ENCODE data around the gene TBRG1.

The TBRG1 gene

GRCh38 chr11:124658986-124659385 is 36.3 kb downstream of the TBRG1 start:
- no peak for DNase-seq (ENCODE audit: low spot score)

DNA sequence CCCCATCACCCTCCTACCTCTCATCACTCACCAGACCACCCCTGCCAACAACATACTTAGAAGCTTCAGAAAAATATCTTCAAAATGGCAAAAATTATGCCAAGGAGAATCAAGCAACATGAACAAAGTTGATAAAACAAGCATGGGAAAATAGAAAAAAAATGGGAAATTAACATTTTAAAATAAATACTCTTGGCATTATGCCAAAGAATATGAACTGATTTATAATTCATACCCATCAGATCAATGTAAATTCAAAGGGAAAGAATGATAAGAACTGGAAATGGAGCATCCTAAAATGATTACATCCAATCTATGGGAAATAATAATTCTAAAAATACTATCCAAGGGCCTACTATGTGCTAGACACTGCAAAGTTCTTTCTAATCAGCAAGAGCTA is 38.9 kb downstream of the TBRG1 start:
- no peak for DNase-seq (ENCODE audit: low spot score)

DNA sequence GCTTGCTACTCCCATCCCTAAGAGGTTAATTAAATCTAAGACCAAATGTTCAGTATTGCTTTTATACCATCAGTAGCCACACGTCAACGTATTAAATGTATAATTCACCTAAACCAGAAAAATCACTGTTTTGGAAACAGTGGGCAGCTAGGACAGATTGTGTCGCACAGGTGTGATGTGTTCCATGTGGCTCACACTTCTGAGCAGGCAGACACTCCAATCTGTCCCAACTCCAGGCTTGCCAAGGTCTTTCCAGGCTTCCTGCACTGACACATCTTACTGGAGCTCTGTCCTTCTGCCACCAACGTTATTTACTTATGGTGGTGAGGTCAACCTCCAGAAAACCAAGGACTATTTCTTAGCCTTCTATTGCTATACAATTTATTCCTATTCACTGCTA is 39.4 kb downstream of the TBRG1 start:
- DNase-seq (ENCODE audit: low spot score) = no peak

- no peak for DNase-seq (ENCODE audit: low spot score)
These were observed 41.2 kb downstream of the TBRG1 start for GRCh38 chr11:124663861-124664260.

DNA sequence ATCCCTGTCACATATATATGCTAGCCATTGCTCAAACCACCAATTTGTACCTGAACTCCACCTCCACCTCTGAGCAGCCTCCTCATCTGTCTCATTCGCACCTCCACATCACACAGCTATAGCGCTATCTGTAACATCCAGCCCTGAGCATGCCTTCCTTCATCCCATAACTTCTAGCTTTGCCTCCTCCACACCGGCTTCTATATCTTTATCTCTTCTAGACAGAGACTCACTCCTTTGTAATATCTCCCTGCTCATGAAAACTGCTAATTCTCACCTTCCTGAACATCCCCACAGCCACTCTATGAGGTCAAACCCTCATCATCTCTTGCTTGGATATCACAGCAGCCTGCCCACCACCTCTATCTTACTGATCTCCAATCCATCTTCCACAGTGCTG is 44.9 kb downstream of the TBRG1 start:
- DNase-seq (ENCODE audit: low spot score) = no peak

DNA sequence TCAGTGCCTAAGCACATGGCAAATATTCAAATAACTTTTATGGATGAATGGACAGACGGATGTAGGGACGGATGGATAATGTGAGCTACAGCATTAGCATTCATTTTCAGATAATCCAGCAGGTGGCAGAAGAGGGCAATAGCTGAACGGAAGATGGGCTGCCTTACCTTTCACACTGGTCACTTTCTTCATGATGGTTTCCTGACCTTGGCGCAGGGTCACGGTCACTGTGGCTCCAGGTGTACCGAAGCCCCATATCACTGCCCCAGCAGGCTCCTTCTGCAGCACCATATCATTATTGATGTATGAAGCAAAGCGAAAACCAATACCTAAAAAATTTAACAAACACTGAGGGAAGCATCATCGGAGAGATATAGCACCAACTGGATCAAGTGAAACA is 46.5 kb downstream of the TBRG1 start:
- DNase-seq (ENCODE audit: low spot score) = no peak

GRCh38 chr11:124670732-124671131 is 48.1 kb downstream of the TBRG1 start:
- no peak for DNase-seq (ENCODE audit: low spot score)

DNA sequence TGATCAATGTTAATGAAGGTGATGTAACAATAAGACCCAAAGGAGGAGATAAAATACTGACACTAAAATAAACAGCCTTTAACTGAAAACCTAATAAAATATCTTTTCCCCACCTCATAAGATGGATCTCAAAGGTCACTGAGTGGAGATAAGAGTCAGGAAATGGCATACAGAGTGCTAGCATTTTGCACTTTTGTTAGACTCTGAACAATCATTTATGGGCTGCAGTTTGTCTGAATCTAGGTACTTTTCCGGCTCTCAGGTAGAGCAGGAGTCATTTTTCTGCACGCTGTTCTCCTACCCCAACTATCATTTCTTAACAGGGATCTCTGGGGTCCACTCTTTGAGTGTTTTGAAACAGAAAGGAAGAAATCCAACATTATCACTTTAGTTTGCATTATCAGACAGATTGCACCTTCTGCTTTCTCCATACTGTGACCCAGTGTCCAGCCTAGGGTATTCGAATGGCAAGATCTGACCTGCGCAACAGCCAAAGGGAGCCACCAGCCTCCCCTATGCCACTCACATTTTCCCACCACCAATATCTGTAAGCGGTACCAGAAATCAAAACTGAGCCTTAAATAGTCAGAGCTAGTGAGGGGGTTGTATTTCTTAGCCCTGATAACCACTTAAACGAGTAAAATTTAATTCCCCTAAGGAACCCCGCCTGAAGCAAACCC is 50.0 kb downstream of the TBRG1 start:
- DNase-seq (ENCODE audit: low spot score) = no peak

DNA sequence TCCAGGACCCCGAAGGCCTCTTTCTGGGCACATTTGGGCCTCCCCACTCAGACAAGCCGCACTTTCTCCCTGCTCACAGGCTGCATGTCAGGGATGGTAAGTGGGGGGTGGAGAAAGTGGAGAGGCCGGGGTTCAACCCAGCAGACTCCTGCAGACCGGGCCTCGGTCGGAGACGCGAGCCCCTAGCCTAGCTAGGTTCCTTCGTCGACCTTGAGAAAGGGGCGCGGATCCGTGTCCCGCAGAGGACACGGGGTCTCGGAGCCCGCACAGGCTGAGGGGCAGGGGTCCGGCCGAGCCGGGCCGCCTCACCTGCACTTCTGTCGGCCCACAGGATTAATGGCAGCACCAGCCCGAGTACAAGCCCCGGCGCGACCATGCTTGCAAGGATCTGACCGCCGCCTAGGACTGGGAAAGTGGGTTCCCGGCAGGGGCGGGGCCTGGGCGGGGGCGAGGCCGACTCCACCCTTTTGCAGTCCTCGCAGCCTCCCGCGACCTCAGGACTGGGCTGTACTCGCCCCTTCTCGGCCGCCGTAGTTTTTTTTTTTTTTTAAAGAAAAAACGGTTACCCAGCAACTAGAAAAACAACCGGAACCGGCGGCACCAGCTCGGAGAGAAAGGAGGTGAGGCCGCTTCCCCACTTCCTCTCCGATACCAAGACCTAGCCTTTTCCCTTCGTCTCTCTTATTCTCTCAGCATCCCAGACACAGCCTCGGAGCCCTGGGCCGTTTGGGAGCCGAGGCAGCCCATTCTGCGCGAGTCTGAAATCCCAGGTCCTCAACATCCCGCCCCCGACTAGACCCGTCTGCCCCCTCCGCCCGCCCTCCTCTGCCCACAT is 50.9 kb downstream of the TBRG1 start, which contains the start of the genes SIAE and SPA17:
Gene SIAE (minus strand): TSS at position 407 of the 835 bp plus-strand sequence. CDS start 31 bp downstream, at position 376.
Gene SPA17 (plus strand): TSS at position 572 of the 835 bp plus-strand sequence. CDS start 1,361 bp downstream, outside the sequence.
- peak; percentile 95 for DNase-seq (ENCODE audit: low spot score)

DNA sequence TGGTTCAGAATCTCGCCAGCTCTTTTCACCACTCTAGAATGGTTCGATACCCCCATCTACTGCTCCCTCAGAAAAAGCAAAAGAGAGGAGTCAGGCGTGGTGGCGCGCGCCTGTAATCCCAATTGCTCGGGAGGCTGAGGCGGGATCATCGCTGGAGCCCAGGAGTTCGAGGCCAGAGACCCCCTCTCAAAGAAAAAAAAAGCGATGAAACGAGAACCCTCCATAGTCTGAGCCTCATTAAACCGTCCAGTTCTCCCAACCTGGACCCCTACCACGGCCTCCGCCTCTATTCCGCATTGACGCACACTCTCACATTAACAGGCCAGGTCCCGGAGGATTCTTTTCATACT is 51.5 kb downstream of the TBRG1 start:
- no peak for DNase-seq (ENCODE audit: low spot score)

DNA sequence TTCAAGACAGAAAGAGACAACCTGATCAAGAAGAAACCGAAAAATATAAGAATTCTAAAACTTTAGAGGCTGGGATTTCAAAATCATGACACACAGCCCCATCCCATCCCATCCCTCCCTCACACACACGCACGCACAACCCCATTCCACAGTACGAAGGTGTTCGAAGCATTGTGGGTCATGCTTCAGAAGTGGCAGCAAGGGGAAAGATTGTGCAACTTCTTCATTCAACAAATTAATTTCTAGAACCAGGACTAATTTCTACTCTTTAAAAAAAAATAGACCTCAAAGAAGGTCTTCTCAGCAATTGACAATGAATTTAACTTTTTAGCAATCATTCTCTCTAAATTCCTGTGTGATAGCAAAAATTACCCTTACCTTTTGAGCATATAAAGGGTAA is 51.9 kb downstream of the TBRG1 start:
- DNase-seq (ENCODE audit: low spot score) = no peak

GRCh38 chr11:124676386-124676785 is 53.7 kb downstream of the TBRG1 start:
- no peak for DNase-seq (ENCODE audit: low spot score)

DNA sequence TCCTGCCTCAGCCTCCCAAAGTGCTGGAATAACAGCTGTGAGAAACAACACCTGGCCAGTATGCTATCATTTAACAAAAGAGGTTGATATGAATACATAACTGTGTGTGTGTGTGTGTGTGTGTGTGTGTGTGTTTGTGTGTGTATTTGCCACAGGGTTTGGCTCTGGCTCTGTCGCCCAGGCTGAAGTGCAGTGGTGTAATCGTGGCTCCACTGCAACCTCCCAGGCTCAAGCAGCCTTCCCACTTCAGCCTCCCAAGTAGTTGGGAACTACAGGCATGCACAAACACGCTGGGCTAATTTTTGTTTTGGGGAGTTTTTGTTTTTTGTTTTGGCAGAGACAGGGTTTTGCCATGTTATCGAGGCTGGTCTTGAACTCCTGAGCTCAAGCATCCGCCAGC is 55.8 kb downstream of the TBRG1 start:
- DNase-seq (ENCODE audit: low spot score) = no peak

DNA sequence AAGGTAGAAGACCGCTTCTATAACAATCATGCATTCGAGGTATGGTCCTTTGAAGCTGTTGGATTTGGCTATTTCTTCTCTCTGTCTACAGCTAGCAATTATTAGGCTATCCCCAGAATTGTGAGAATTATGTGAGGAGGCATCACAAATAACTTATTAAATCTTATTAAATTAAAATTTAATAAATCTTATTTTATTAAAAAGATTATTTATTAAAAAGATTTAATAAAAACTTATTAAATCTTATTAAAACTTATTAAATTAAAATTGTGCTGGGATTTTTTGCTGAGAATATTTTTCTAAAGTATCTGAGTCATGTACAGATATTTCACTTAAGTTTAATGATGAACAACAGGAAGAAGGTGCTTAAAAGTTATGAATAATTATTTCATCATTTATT is 58.8 kb downstream of the TBRG1 start:
- no peak for DNase-seq (ENCODE audit: low spot score)

- DNase-seq (ENCODE audit: low spot score) = no peak
These were observed 59.8 kb downstream of the TBRG1 start for GRCh38 chr11:124682443-124682842.

Measured in left forelimb (tissue), 1 donor.